SK-N-SH (cell line): ENCODE data around the gene CFAP99. TPM values are rescaled to one million over a fixed set of nuclear protein-coding genes. Genes with fewer than 3 reads are reported as not detected.

Experiments used
- CTCF ChIA-PET: fragments of 300-600, 350-600 bp; formaldehyde crosslinking; extraction: SDS; loops from one replicate; lab custom pipeline; 2021; lab: Yijun Ruan, JAX
- POLR2A ChIA-PET: fragments of 350-600 bp; sonication (Branson Sonifier 250); formaldehyde crosslinking; extraction: SDS; loops from one replicate; lab custom pipeline; 2020; ENCODE audit warnings: antibody characterized with exemption, inconsistent platforms; lab: Yijun Ruan, JAX
- DNase-seq: peaks from one replicate; pipeline ENCODE4 v3.0.0; 2012
- H2AFZ ChIP-seq: fragments of 200-600 bp; sonication (generic); 2 replicates; pipeline ENCODE4 v1.8.1; 2016; ENCODE audit warnings: antibody characterized with exemption, mild to moderate bottlenecking, low read depth
- H3F3A ChIP-seq: fragments of 200-600 bp; sonication (generic); replicated peaks from 2 replicates; pipeline ENCODE3; 2016; ENCODE audit warnings: antibody characterized with exemption, mild to moderate bottlenecking; ENCODE audit not compliant: insufficient read depth
- H3K27ac ChIP-seq, 2 experiments: fragments of 200-500 bp in 1 of 2; fragments of 200-600 bp in 1 of 2; sonication (Bioruptor generic) in 1 of 2; sonication (generic), shearing (Covaris generic) in 1 of 2; 2 replicates each; pipeline versions ENCODE4 v1.5.1 to v1.6.1; 2014 to 2016; ENCODE audit warnings: low read depth in 2 of 2, inconsistent platforms in 1 of 2, low read length in 1 of 2, mild to moderate bottlenecking in 1 of 2, mixed read lengths in 1 of 2
- H3K27me3 ChIP-seq: fragments of 200-600 bp; sonication (generic), shearing (Covaris generic); 2 replicates; pipeline ENCODE4 v1.6.1; 2016; ENCODE audit warnings: mixed run types; ENCODE audit not compliant: insufficient read depth
- H3K36me3 ChIP-seq, 2 experiments: fragments of 200-500 bp in 1 of 2; fragments of 200-600 bp in 1 of 2; sonication (Bioruptor generic) in 1 of 2; sonication (generic) in 1 of 2; replicated peaks in 1 of 2; 2 replicates each; pipeline versions ENCODE3 to v1.5.1; 2014 to 2016; ENCODE audit warnings: low read length in 1 of 2, mild to moderate bottlenecking in 1 of 2; ENCODE audit not compliant: insufficient read depth in 2 of 2, control insufficient read depth in 1 of 2
- H3K4me1 ChIP-seq, 2 experiments: fragments of 200-500 bp in 1 of 2; fragments of 200-600 bp in 1 of 2; sonication (Bioruptor generic) in 1 of 2; sonication (generic), shearing (Covaris generic) in 1 of 2; 2 replicates each; pipeline versions ENCODE4 v1.5.1 to v1.6.1; 2014 to 2016; ENCODE audit warnings: low read depth in 1 of 2, low read length in 1 of 2, mixed run types in 1 of 2; ENCODE audit not compliant: insufficient read depth in 2 of 2, control insufficient read depth in 1 of 2
- H3K4me2 ChIP-seq: fragments of 200-600 bp; sonication (generic), shearing (Covaris generic); 2 replicates; pipeline ENCODE4 v1.6.1; 2017; ENCODE audit warnings: mixed run types
- H3K4me3 ChIP-seq, 2 experiments: fragments of 200-500 bp in 1 of 2; fragments of 200-600 bp in 1 of 2; sonication (Bioruptor generic) in 1 of 2; sonication (generic), shearing (Covaris generic) in 1 of 2; 2 replicates each; pipeline versions ENCODE4 v1.5.1 to v1.8.1; 2014 to 2016; ENCODE audit warnings: low read depth in 2 of 2, inconsistent platforms in 1 of 2, low read length in 1 of 2, mild to moderate bottlenecking in 1 of 2, mixed read lengths in 1 of 2, moderate library complexity in 1 of 2
- H3K79me2 ChIP-seq: fragments of 200-600 bp; sonication (generic); 2 replicates; pipeline ENCODE4 v1.8.1; 2017; ENCODE audit warnings: mild to moderate bottlenecking; ENCODE audit not compliant: insufficient read depth
- H3K9ac ChIP-seq: fragments of 200-600 bp; sonication (generic); 2 replicates; pipeline ENCODE4 v1.6.1; 2017; ENCODE audit warnings: mixed run types
- H3K9me2 ChIP-seq: fragments of 200-600 bp; sonication (generic); 2 replicates; pipeline ENCODE4 v1.6.1; 2017; ENCODE audit warnings: mixed run types
- H3K9me3 ChIP-seq: fragments of 200-600 bp; sonication (generic); 2 replicates; pipeline ENCODE4 v1.6.1; 2017; ENCODE audit warnings: mixed run types, mild to moderate bottlenecking, moderate library complexity
- H4K20me1 ChIP-seq: fragments of 200-600 bp; sonication (generic); 2 replicates; pipeline ENCODE4 v1.6.1; 2017; ENCODE audit warnings: mild to moderate bottlenecking, mixed run types; ENCODE audit not compliant: insufficient read depth
- EZH2phosphoT487 ChIP-seq: fragments of 200-600 bp; sonication (generic); IDR thresholded peaks from 2 replicates; pipeline ENCODE4 v1.6.1; 2017; ENCODE audit warnings: low read depth, mixed run types, mild to moderate bottlenecking, antibody characterized with exemption, moderate library complexity, borderline replicate concordance
- FOXM1 ChIP-seq: IDR thresholded peaks from 2 replicates; pipeline ENCODE4 v1.4.0; 2012; ENCODE audit warnings: low read depth, mild to moderate bottlenecking
- RAD21 ChIP-seq: IDR thresholded peaks from 2 replicates; pipeline ENCODE4 v1.6.1; 2012; ENCODE audit warnings: mild to moderate bottlenecking, low read length
- SMC3 ChIP-seq: IDR thresholded peaks from 2 replicates; pipeline ENCODE4 v1.6.1; 2012; ENCODE audit warnings: low read depth, low read length, improper control_type of control experiment
- TCF12 ChIP-seq: IDR thresholded peaks from 2 replicates; pipeline ENCODE4 v1.4.0; 2012
- WGBS: methylation state at CpG from one replicate; pipeline ENCODE4 v1.1.6; 2017; ENCODE audit warnings: low lambda C conversion rate; 5-methylcytosine and 5-hydroxymethylcytosine counted together
- polyA plus RNA-seq, 3 experiments: library from polyadenylated mRNA; depleted of rRNA; stranded (reverse); fragments of >200 nt; gene quantifications; 2 replicates each; pipeline ENCODE4 v1.2.3, GENCODE V29; 2012
- TF ChIP-seq, protein P1 (sequence below): IDR thresholded peaks from 2 replicates; pipeline ENCODE4; 2012
- TF ChIP-seq, protein P2 (sequence below): IDR thresholded peaks from 2 replicates; pipeline ENCODE4 v1.4.0; 2012; ENCODE audit warnings: low read depth, borderline replicate concordance
- TF ChIP-seq, protein P3 (sequence below): IDR thresholded peaks from 2 replicates; pipeline ENCODE4 v1.6.1; 2012; ENCODE audit warnings: mild to moderate bottlenecking, low read depth, low read length, moderate library complexity
- TF ChIP-seq, protein P4 (sequence below): fragments of 150-350 bp; IDR thresholded peaks from 2 replicates; pipeline ENCODE4 v1.6.1; 2017; ENCODE audit warnings: antibody characterized with exemption, low read length, low read depth, borderline replicate concordance

The CFAP99 gene
- polyA plus RNA-seq, 1 of the 3 experiments (the other 2 are of a cell fraction), result 0.13 TPM

DNA sequence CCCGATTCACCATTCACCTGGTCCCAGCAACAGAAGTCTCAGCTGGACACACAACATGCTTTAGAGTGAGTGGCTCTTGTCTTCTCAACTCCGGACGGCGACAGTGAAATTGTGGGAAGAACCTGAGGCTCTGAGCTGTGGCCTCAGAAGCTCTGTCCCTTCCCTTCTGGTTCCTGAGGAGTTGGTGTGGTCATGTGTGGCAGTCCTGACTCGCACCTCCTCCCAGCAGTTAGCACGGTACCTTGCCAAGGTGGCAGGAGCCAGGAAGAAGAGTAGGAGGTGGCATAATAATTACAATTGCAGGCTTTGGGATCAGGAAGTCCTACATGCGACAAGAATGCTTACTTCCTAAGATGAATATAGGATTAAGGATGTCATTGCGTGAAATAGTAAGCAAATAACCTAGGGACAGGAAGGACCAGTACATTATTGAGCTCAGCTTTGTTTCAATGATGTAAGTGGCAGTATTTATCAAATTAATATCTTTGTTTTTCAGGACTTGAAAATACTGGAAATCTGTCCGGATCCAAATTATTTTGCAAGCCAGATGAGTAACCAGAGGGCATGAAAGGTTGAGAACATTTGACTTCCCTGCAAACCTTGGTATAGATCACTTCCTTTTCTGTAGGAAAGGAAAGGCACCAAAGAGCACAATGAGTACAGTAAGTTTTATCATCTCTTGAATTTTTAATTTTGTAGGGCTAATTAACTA lies 71.2 kb downstream of the CFAP99 start:
- no peak overlapping the region; a peak in 1 of 4 replicates for H3K27ac ChIP-seq
- no peaks in the 10 kb centered on the region for H3K9me2 ChIP-seq
- POLR2A ChIA-PET, result no interaction called here
- no peak for DNase-seq
- H3K4me1 ChIP-seq, result peaks cover 0 to 1% of the 10 kb centered on the region in 2 experiments; a peak in 1 of 4 replicates
- no peaks in the 10 kb centered on the region for H3K27me3 ChIP-seq
- H4K20me1 ChIP-seq, result peaks cover 85% of the 10 kb centered on the region
- H2AFZ ChIP-seq, result no peak overlapping the region
- 94% methylated on average over 9 of the region's 9 CpGs for WGBS
- H3K4me2 ChIP-seq, result no peak overlapping the region
- peaks cover 10% of the 10 kb centered on the region for H3F3A ChIP-seq
- no peak overlapping the region for H3K4me3 ChIP-seq
- TF ChIP-seq, protein P1, sequence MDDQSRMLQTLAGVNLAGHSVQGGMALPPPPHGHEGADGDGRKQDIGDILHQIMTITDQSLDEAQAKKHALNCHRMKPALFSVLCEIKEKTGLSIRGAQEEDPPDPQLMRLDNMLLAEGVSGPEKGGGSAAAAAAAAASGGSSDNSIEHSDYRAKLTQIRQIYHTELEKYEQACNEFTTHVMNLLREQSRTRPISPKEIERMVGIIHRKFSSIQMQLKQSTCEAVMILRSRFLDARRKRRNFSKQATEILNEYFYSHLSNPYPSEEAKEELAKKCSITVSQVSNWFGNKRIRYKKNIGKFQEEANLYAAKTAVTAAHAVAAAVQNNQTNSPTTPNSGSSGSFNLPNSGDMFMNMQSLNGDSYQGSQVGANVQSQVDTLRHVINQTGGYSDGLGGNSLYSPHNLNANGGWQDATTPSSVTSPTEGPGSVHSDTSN, result no peak
- TF ChIP-seq, all 33 proteins: peak for 0
- CTCF ChIA-PET, result interaction anchor here (0.9 kb wide), 1 partner anchor 56 kb away, joined by 3 read pairs; no protein-coding TSS in a partner anchor
- Histone ChIP-seq H3K36me3 (peaks cover 27 to 31% of the 10 kb centered on the region in 2 experiments), H3K9me3 (no peaks in the 10 kb centered on the region), H3K9ac (no peak overlapping the region), H3K79me2 (peaks cover 100% of the 10 kb centered on the region)

DNA sequence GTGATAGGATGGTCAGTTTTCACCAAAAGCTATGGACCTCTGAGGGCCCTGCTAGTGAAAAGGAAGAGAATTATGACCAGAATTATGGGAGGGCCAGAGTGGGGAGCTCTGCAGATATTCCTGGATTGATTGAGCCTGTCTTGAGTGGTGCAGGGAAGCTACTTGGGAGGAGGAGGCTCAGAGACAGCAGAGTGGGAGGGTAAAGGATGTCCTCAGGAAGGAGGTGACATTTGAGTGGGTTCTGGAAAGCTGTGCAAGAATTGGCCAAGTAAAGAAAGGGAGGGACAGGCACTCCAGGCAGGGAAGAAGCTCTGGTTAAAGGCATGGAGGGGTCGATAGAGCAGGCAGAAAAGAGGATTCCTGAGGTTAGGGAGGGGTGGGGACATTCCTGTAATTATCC lies 74.2 kb downstream of the CFAP99 start:
- no peak overlapping the region for H3K4me2 ChIP-seq
- no peak overlapping the region for H3K27ac ChIP-seq
- H3K9me2 ChIP-seq, result no peaks in the 10 kb centered on the region
- no peaks in the 10 kb centered on the region; a peak in 1 of 4 replicates for H3K4me1 ChIP-seq
- no peak overlapping the region for H2AFZ ChIP-seq
- no peak overlapping the region for H3K4me3 ChIP-seq
- WGBS, result 87% methylated on average over 1 of the region's 1 CpG
- no peak for DNase-seq
- TF ChIP-seq FOXM1, result no peak
- TF ChIP-seq, protein P2, sequence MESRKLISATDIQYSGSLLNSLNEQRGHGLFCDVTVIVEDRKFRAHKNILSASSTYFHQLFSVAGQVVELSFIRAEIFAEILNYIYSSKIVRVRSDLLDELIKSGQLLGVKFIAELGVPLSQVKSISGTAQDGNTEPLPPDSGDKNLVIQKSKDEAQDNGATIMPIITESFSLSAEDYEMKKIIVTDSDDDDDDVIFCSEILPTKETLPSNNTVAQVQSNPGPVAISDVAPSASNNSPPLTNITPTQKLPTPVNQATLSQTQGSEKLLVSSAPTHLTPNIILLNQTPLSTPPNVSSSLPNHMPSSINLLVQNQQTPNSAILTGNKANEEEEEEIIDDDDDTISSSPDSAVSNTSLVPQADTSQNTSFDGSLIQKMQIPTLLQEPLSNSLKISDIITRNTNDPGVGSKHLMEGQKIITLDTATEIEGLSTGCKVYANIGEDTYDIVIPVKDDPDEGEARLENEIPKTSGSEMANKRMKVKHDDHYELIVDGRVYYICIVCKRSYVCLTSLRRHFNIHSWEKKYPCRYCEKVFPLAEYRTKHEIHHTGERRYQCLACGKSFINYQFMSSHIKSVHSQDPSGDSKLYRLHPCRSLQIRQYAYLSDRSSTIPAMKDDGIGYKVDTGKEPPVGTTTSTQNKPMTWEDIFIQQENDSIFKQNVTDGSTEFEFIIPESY, result no peak
- peaks cover 71% of the 10 kb centered on the region for H4K20me1 ChIP-seq
- H3K36me3 ChIP-seq, result peaks cover 41 to 45% of the 10 kb centered on the region in 2 experiments
- H3K27me3 ChIP-seq, result no peaks in the 10 kb centered on the region
- POLR2A ChIA-PET, result interaction anchor here (1.0 kb wide), 1 partner anchor 9 kb away, joined by 3 read pairs; no protein-coding TSS in a partner anchor
- H3K79me2 ChIP-seq, result peaks cover 99% of the 10 kb centered on the region
- H3K9ac ChIP-seq, result no peak overlapping the region
- no peaks in the 10 kb centered on the region for H3K9me3 ChIP-seq
- CTCF ChIA-PET, result interaction anchor here (1.8 kb wide), 1 partner anchor 273 kb away, joined by 6 read pairs; no protein-coding TSS in a partner anchor
- peaks cover 10% of the 10 kb centered on the region for H3F3A ChIP-seq

DNA sequence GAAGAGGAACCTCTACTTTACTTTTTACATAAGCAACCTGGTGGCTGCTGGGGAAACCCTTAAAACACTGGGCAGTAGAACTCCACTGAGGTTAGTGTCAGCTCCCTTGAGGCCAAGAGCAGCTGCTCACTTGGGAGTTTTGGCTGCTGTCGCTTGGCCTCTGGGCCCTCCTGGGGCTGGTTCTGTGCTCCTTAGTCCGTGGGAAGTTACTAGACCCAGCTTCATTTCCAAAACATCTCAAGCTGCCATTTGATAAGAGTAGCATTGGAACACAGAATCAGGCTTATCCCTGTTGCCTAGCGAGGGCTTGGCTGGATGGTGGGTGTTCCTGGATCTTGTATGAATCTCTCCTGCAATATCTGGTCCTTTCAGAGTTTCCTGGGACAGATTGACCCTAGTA lies 76.2 kb downstream of the CFAP99 start:
- WGBS, result 92% methylated on average over 3 of the region's 3 CpGs
- H3K4me2 ChIP-seq, result no peak overlapping the region
- H3K9me2 ChIP-seq, result no peaks in the 10 kb centered on the region
- POLR2A ChIA-PET, result no interaction called here
- CTCF ChIA-PET, result no interaction called here
- H3K27ac ChIP-seq, result no peak overlapping the region
- H3K9ac ChIP-seq, result no peak overlapping the region
- peaks cover 95% of the 10 kb centered on the region for H3K79me2 ChIP-seq
- peaks cover 53% of the 10 kb centered on the region for H4K20me1 ChIP-seq
- H3K9me3 ChIP-seq, result no peaks in the 10 kb centered on the region
- no peak overlapping the region for H3K4me3 ChIP-seq
- no peak overlapping the region for H2AFZ ChIP-seq
- no peaks in the 10 kb centered on the region; a peak in 1 of 4 replicates for H3K4me1 ChIP-seq
- peaks cover 10% of the 10 kb centered on the region for H3F3A ChIP-seq
- DNase-seq, result no peak
- peaks cover 37 to 59% of the 10 kb centered on the region in 2 experiments for H3K36me3 ChIP-seq
- H3K27me3 ChIP-seq, result no peaks in the 10 kb centered on the region
- TF ChIP-seq, protein P3, sequence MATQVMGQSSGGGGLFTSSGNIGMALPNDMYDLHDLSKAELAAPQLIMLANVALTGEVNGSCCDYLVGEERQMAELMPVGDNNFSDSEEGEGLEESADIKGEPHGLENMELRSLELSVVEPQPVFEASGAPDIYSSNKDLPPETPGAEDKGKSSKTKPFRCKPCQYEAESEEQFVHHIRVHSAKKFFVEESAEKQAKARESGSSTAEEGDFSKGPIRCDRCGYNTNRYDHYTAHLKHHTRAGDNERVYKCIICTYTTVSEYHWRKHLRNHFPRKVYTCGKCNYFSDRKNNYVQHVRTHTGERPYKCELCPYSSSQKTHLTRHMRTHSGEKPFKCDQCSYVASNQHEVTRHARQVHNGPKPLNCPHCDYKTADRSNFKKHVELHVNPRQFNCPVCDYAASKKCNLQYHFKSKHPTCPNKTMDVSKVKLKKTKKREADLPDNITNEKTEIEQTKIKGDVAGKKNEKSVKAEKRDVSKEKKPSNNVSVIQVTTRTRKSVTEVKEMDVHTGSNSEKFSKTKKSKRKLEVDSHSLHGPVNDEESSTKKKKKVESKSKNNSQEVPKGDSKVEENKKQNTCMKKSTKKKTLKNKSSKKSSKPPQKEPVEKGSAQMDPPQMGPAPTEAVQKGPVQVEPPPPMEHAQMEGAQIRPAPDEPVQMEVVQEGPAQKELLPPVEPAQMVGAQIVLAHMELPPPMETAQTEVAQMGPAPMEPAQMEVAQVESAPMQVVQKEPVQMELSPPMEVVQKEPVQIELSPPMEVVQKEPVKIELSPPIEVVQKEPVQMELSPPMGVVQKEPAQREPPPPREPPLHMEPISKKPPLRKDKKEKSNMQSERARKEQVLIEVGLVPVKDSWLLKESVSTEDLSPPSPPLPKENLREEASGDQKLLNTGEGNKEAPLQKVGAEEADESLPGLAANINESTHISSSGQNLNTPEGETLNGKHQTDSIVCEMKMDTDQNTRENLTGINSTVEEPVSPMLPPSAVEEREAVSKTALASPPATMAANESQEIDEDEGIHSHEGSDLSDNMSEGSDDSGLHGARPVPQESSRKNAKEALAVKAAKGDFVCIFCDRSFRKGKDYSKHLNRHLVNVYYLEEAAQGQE, result no peak
- no peak for TF ChIP-seq TCF12
- TF ChIP-seq SMC3, result no peak
- TF ChIP-seq RAD21, result no peak
- TF ChIP-seq EZH2phosphoT487, result no peak
- TF ChIP-seq, protein P4, sequence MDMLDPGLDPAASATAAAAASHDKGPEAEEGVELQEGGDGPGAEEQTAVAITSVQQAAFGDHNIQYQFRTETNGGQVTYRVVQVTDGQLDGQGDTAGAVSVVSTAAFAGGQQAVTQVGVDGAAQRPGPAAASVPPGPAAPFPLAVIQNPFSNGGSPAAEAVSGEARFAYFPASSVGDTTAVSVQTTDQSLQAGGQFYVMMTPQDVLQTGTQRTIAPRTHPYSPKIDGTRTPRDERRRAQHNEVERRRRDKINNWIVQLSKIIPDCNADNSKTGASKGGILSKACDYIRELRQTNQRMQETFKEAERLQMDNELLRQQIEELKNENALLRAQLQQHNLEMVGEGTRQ, result no peak
- TF ChIP-seq, protein P1, result no peak
